ENCODE results near the gene TEX13B.

GRCh38 chrX:108028854-108029253, 46.7 kb upstream of the TEX13B start:
- TF ChIP-seq, protein P1, sequence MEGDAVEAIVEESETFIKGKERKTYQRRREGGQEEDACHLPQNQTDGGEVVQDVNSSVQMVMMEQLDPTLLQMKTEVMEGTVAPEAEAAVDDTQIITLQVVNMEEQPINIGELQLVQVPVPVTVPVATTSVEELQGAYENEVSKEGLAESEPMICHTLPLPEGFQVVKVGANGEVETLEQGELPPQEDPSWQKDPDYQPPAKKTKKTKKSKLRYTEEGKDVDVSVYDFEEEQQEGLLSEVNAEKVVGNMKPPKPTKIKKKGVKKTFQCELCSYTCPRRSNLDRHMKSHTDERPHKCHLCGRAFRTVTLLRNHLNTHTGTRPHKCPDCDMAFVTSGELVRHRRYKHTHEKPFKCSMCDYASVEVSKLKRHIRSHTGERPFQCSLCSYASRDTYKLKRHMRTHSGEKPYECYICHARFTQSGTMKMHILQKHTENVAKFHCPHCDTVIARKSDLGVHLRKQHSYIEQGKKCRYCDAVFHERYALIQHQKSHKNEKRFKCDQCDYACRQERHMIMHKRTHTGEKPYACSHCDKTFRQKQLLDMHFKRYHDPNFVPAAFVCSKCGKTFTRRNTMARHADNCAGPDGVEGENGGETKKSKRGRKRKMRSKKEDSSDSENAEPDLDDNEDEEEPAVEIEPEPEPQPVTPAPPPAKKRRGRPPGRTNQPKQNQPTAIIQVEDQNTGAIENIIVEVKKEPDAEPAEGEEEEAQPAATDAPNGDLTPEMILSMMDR (IDR thresholded peaks at IDR 0.05 in 2 of 3, conservative IDR thresholded peaks at IDR 0.05 in 1 of 3; ENCODE audit: borderline replicate concordance in 1 of 3, insufficient read depth in 1 of 3, low read depth in 2 of 3, low read length in 2 of 3): no peak
- no peak for TF ChIP-seq POLR2A (IDR thresholded peaks at IDR 0.05; ENCODE audit: borderline replicate concordance, extremely low read depth, insufficient read depth, insufficient read length)
- TF ChIP-seq POLR2AphosphoS5 (IDR thresholded peaks at IDR 0.05; ENCODE audit: low read depth, low read length): no peak
- TF ChIP-seq JUND (IDR thresholded peaks at IDR 0.05): no peak
- no peak for TF ChIP-seq YY1 (IDR thresholded peaks at IDR 0.05; ENCODE audit: extremely low read depth, insufficient replicate concordance, low read depth, low read length)
